ENCODE data around the gene NFYC.
A peak's percentile ranks its signal among the peaks of the same experiment; 100 is the strongest.

The NFYC gene

GRCh38 chr1:40802742-40803113, 111.2 kb downstream of the NFYC start:
- ATAC-seq (ENCODE audit: insufficient read depth, low read depth) (no peak; the same call in 2 of the 3 replicates), DNase-seq (no peak)
- no peak for TF ChIP-seq CTCF (IDR thresholded peaks at IDR 0.05; ENCODE audit: borderline replicate concordance, extremely low read depth, low read length, poor library complexity, severe bottlenecking)
- TF ChIP-seq EZH2 (IDR thresholded peaks at IDR 0.05; ENCODE audit: borderline replicate concordance, low read depth, low read length, severe bottlenecking) = no peak
- Histone ChIP-seq H3K4me3 (ENCODE audit: low read depth in 1 of 2, low read length in 2 of 2) (peak overlapping the region in 1 of 2 experiments; percentile 39; a peak in 2 of 4 replicates), H3K27me3 (ENCODE audit: insufficient read depth, low read length, poor library complexity) (no peaks in the 10 kb centered on the region), H3K36me3 (ENCODE audit: insufficient read depth, low read length) (no peaks in the 10 kb centered on the region), H3K4me2 (ENCODE audit: insufficient read depth, low read length) (peak overlapping the region; percentile 81; the same call in 1 of the 2 replicates), H3K9ac (ENCODE audit: low read depth, low read length) (no peak overlapping the region), H3K9me3 (ENCODE audit: insufficient read depth, low read length, severe bottlenecking) (no peaks in the 10 kb centered on the region), H3K79me2 (ENCODE audit: insufficient read depth, low read length) (no peaks in the 10 kb centered on the region), H4K20me1 (ENCODE audit: insufficient read depth, low read length) (peaks cover 6% of the 10 kb centered on the region; the same call in 1 of the 2 replicates), H3K4me1 (ENCODE audit: insufficient read depth, low read length) (peaks cover 21% of the 10 kb centered on the region), H2AFZ (ENCODE audit: low read depth, low read length) (peak overlapping the region; percentile 58; the same call in 1 of the 2 replicates), H3K27ac (ENCODE audit: low read length) (no peak overlapping the region)

- Histone ChIP-seq H3K27me3 (ENCODE audit: insufficient read depth, low read length, poor library complexity) (no peaks in the 10 kb centered on the region), H3K79me2 (ENCODE audit: insufficient read depth, low read length) (no peaks in the 10 kb centered on the region), H3K9me3 (ENCODE audit: insufficient read depth, low read length, severe bottlenecking) (no peaks in the 10 kb centered on the region), H3K4me1 (ENCODE audit: insufficient read depth, low read length) (peaks cover 21% of the 10 kb centered on the region), H3K27ac (ENCODE audit: low read length) (no peak overlapping the region), H3K36me3 (ENCODE audit: insufficient read depth, low read length) (no peaks in the 10 kb centered on the region), H3K4me2 (ENCODE audit: insufficient read depth, low read length) (no peak overlapping the region), H2AFZ (ENCODE audit: low read depth, low read length) (no peak overlapping the region), H3K9ac (ENCODE audit: low read depth, low read length) (no peak overlapping the region), H4K20me1 (ENCODE audit: insufficient read depth, low read length) (peaks cover 6% of the 10 kb centered on the region; the same call in 1 of the 2 replicates), H3K4me3 (ENCODE audit: low read depth in 1 of 2, low read length in 2 of 2) (no peak overlapping the region)
- TF ChIP-seq EZH2 (IDR thresholded peaks at IDR 0.05; ENCODE audit: borderline replicate concordance, low read depth, low read length, severe bottlenecking) = no peak
- no peak for TF ChIP-seq CTCF (IDR thresholded peaks at IDR 0.05; ENCODE audit: borderline replicate concordance, extremely low read depth, low read length, poor library complexity, severe bottlenecking)
- DNase-seq = no peak
- no peak for ATAC-seq (ENCODE audit: insufficient read depth, low read depth)
These were observed 111.9 kb downstream of the NFYC start for GRCh38 chr1:40803447-40803846.

- no peak overlapping the region for H3K4me3 ChIP-seq (ENCODE audit: low read depth in 1 of 2, low read length in 2 of 2)
- H2AFZ ChIP-seq (ENCODE audit: low read depth, low read length) = no peak overlapping the region
- TF ChIP-seq CTCF (IDR thresholded peaks at IDR 0.05; ENCODE audit: borderline replicate concordance, extremely low read depth, low read length, poor library complexity, severe bottlenecking) = no peak
- no peak for TF ChIP-seq EZH2 (IDR thresholded peaks at IDR 0.05; ENCODE audit: borderline replicate concordance, low read depth, low read length, severe bottlenecking)
- peaks cover 21% of the 10 kb centered on the region for H3K4me1 ChIP-seq (ENCODE audit: insufficient read depth, low read length)
- no peak overlapping the region for H3K27ac ChIP-seq (ENCODE audit: low read length)
- H3K9me3 ChIP-seq (ENCODE audit: insufficient read depth, low read length, severe bottlenecking) = no peaks in the 10 kb centered on the region
- H4K20me1 ChIP-seq (ENCODE audit: insufficient read depth, low read length) = peaks cover 6% of the 10 kb centered on the region; the same call in 1 of the 2 replicates
- H3K27me3 ChIP-seq (ENCODE audit: insufficient read depth, low read length, poor library complexity) = no peaks in the 10 kb centered on the region
- no peaks in the 10 kb centered on the region for H3K36me3 ChIP-seq (ENCODE audit: insufficient read depth, low read length)
- ATAC-seq (ENCODE audit: insufficient read depth, low read depth) (no peak), DNase-seq (no peak)
- no peaks in the 10 kb centered on the region for H3K79me2 ChIP-seq (ENCODE audit: insufficient read depth, low read length)
- H3K9ac ChIP-seq (ENCODE audit: low read depth, low read length) = no peak overlapping the region
- H3K4me2 ChIP-seq (ENCODE audit: insufficient read depth, low read length) = no peak overlapping the region
These were observed 112.4 kb downstream of the NFYC start for GRCh38 chr1:40803902-40804301.

GRCh38 chr1:40806240-40806639, 114.7 kb downstream of the NFYC start:
- no peak for ATAC-seq (ENCODE audit: insufficient read depth, low read depth)

More at GRCh38 chr1:40806240-40806639, 114.7 kb downstream of the NFYC start:
- no peak for DNase-seq
- TF ChIP-seq CTCF (IDR thresholded peaks at IDR 0.05; ENCODE audit: borderline replicate concordance, extremely low read depth, low read length, poor library complexity, severe bottlenecking) = no peak
- TF ChIP-seq EZH2 (IDR thresholded peaks at IDR 0.05; ENCODE audit: borderline replicate concordance, low read depth, low read length, severe bottlenecking) = no peak
- H3K9ac ChIP-seq (ENCODE audit: low read depth, low read length) = no peak overlapping the region
- peaks cover 6% of the 10 kb centered on the region; the same call in 1 of the 2 replicates for H4K20me1 ChIP-seq (ENCODE audit: insufficient read depth, low read length)
- H3K4me1 ChIP-seq (ENCODE audit: insufficient read depth, low read length) = peaks cover 15% of the 10 kb centered on the region
- no peak overlapping the region for H3K27ac ChIP-seq (ENCODE audit: low read length)
- no peaks in the 10 kb centered on the region for H3K9me3 ChIP-seq (ENCODE audit: insufficient read depth, low read length, severe bottlenecking)
- no peaks in the 10 kb centered on the region for H3K27me3 ChIP-seq (ENCODE audit: insufficient read depth, low read length, poor library complexity)
- H3K4me2 ChIP-seq (ENCODE audit: insufficient read depth, low read length) = no peak overlapping the region
- no peak overlapping the region for H2AFZ ChIP-seq (ENCODE audit: low read depth, low read length)
- no peaks in the 10 kb centered on the region for H3K79me2 ChIP-seq (ENCODE audit: insufficient read depth, low read length)
- H3K36me3 ChIP-seq (ENCODE audit: insufficient read depth, low read length) = no peaks in the 10 kb centered on the region
- H3K4me3 ChIP-seq (ENCODE audit: low read depth in 1 of 2, low read length in 2 of 2) = no peak overlapping the region

Data from DND-41 (cell line).